ENCODE measurements around the gene MXI1. TPM values are rescaled to one million over a fixed set of nuclear protein-coding genes. Genes with fewer than 3 reads are reported as not detected.
A peak's percentile ranks its signal among the peaks of the same experiment; 100 is the strongest.

The MXI1 gene
- total and polyA plus RNA-seq, 2 experiments from 2014 or later = 5.1 to 8.5 TPM

DNA sequence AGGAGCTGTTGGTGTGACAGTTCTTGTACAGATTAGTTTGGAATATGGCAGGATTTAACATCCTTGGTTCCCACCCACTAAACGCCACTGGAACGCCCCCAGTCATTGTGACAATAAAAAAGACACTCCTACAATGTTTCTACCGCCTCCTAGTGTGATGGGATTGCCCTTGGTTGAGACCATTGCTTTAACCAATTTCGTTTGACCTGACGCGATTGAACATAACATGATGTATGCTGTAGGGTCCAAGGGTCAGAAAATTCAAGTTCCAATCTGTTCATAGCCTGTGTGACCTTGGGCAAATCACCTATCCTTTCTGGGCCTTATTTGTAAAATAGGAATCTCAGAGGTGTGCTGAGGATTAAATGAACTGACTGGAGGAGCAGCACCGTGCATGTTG is 12.5 kb downstream of the MXI1 start:
- Histone ChIP-seq H3F3A (replicated peaks; ENCODE audit: low read depth) (peaks cover 7% of the 10 kb centered on the region; the same call in 1 of the 2 replicates), H3K4me2 (no peak overlapping the region), H3K4me3 (no peak overlapping the region), H3K27ac (ENCODE audit: low read depth) (no peak overlapping the region), H3K36me3 (ENCODE audit: insufficient read depth) (no peaks in the 10 kb centered on the region), H3K4me1 (ENCODE audit: insufficient read depth) (peaks cover 18% of the 10 kb centered on the region), H4K20me1 (replicated peaks; ENCODE audit: insufficient read depth) (no peaks in the 10 kb centered on the region), H2AFZ (no peak overlapping the region), H3K27me3 (ENCODE audit: insufficient read depth) (peaks cover 46% of the 10 kb centered on the region), H3K79me2 (replicated peaks; ENCODE audit: insufficient read depth) (no peaks in the 10 kb centered on the region), H3K9me2 (ENCODE audit: insufficient read depth) (no peaks in the 10 kb centered on the region)
- no peaks in the 10 kb centered on the region; the same call in 2 of the 3 replicates for H3K36me3 Mint-ChIP-seq (ENCODE audit: low read depth)
- no peaks in the 10 kb centered on the region for H3K9me3 Mint-ChIP-seq
- H3K27me3 Mint-ChIP-seq (ENCODE audit: insufficient read depth, low read depth, poor library complexity) = peaks cover 26% of the 10 kb centered on the region
- no peak overlapping the region for H3K4me3 Mint-ChIP-seq
- TF ChIP-seq, protein P1, sequence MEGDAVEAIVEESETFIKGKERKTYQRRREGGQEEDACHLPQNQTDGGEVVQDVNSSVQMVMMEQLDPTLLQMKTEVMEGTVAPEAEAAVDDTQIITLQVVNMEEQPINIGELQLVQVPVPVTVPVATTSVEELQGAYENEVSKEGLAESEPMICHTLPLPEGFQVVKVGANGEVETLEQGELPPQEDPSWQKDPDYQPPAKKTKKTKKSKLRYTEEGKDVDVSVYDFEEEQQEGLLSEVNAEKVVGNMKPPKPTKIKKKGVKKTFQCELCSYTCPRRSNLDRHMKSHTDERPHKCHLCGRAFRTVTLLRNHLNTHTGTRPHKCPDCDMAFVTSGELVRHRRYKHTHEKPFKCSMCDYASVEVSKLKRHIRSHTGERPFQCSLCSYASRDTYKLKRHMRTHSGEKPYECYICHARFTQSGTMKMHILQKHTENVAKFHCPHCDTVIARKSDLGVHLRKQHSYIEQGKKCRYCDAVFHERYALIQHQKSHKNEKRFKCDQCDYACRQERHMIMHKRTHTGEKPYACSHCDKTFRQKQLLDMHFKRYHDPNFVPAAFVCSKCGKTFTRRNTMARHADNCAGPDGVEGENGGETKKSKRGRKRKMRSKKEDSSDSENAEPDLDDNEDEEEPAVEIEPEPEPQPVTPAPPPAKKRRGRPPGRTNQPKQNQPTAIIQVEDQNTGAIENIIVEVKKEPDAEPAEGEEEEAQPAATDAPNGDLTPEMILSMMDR (conservative IDR thresholded peaks at IDR 0.05; ENCODE audit: low read depth in 2 of 2) = peak; percentile 26 to 56; a peak in 3 of 4 replicates
- no peak for TF ChIP-seq EZH2phosphoT487 (IDR thresholded peaks at IDR 0.05; ENCODE audit: unreplicated experiment)
- TF ChIP-seq EZH2 (IDR thresholded peaks at IDR 0.05; ENCODE audit: low read depth, unreplicated experiment) = no peak
- TF ChIP-seq CREB1 (CRISPR knock-in tag; IDR thresholded peaks at IDR 0.05; ENCODE audit: low read depth) = no peak
- TF ChIP-seq JUNB (IDR thresholded peaks at IDR 0.05; ENCODE audit: unreplicated experiment) = no peak
- H3K27ac Mint-ChIP-seq = no peak overlapping the region
- ATAC-seq = no peak
- DNase-seq (ENCODE audit: low spot score) = no peak
- H3K4me1 Mint-ChIP-seq = peaks cover 44% of the 10 kb centered on the region

DNA sequence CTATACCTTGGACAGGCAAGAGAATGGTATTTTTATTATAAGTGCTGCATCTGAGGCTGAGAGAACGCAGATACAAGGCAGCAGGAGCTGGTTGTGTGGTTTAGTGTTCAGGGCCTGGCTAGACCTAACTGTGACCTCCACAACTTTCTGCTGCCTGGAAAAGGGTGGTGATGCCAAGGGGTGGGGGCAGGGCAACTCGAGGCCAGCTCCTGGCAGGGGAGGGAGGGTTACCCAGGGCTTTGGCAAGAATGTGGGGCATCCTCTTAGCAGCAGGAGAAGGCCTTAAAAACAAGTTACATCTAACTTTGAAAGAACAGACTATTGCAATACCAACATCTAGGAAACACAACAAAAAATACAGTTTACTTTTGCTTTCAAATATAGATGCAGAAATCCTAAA is 13.0 kb downstream of the MXI1 start:
- no peaks in the 10 kb centered on the region for H3K79me2 ChIP-seq (replicated peaks; ENCODE audit: insufficient read depth)
- H3K4me1 Mint-ChIP-seq = peaks cover 49% of the 10 kb centered on the region
- H3K4me2 ChIP-seq = no peak overlapping the region
- no peaks in the 10 kb centered on the region for H3K9me2 ChIP-seq (ENCODE audit: insufficient read depth)
- no peak overlapping the region for H2AFZ ChIP-seq
- no peaks in the 10 kb centered on the region for H3K36me3 ChIP-seq (ENCODE audit: insufficient read depth)
- no peaks in the 10 kb centered on the region for H4K20me1 ChIP-seq (replicated peaks; ENCODE audit: insufficient read depth)
- H3K9me3 Mint-ChIP-seq = no peaks in the 10 kb centered on the region; the same call in 2 of the 3 replicates
- H3K27me3 ChIP-seq (ENCODE audit: insufficient read depth) = peaks cover 44% of the 10 kb centered on the region
- H3K4me1 ChIP-seq (ENCODE audit: insufficient read depth) = peaks cover 23% of the 10 kb centered on the region
- H3K4me3 Mint-ChIP-seq = no peak overlapping the region
- H3K4me3 ChIP-seq = no peak overlapping the region
- peaks cover 7% of the 10 kb centered on the region; the same call in 1 of the 2 replicates for H3F3A ChIP-seq (replicated peaks; ENCODE audit: low read depth)
- H3K27me3 Mint-ChIP-seq (ENCODE audit: insufficient read depth, low read depth, poor library complexity) = peaks cover 26% of the 10 kb centered on the region
- no peaks in the 10 kb centered on the region; the same call in 2 of the 3 replicates for H3K36me3 Mint-ChIP-seq (ENCODE audit: low read depth)
- ATAC-seq (no peak), DNase-seq (ENCODE audit: low spot score) (no peak)
- no peak overlapping the region for H3K27ac Mint-ChIP-seq
- no peak overlapping the region for H3K27ac ChIP-seq (ENCODE audit: low read depth)
- no peak for TF ChIP-seq ETS1 (IDR thresholded peaks at IDR 0.05)
- TF ChIP-seq ZNF331 (CRISPR knock-in tag; IDR thresholded peaks at IDR 0.05; ENCODE audit: low read depth) = no peak
- TF ChIP-seq POLR2AphosphoS5 (IDR thresholded peaks at IDR 0.05; ENCODE audit: low read depth) = no peak
- no peak for TF ChIP-seq CREB1 (CRISPR knock-in tag; IDR thresholded peaks at IDR 0.05; ENCODE audit: low read depth)
- no peak for TF ChIP-seq EZH2phosphoT487 (IDR thresholded peaks at IDR 0.05; ENCODE audit: unreplicated experiment)
- no peak for TF ChIP-seq EZH2 (IDR thresholded peaks at IDR 0.05; ENCODE audit: low read depth, unreplicated experiment)
- no peak for TF ChIP-seq NANOG (IDR thresholded peaks at IDR 0.05; ENCODE audit: borderline replicate concordance)
- TF ChIP-seq STAT1 (IDR thresholded peaks at IDR 0.05; ENCODE audit: unreplicated experiment) = no peak
- TF ChIP-seq, protein P2, sequence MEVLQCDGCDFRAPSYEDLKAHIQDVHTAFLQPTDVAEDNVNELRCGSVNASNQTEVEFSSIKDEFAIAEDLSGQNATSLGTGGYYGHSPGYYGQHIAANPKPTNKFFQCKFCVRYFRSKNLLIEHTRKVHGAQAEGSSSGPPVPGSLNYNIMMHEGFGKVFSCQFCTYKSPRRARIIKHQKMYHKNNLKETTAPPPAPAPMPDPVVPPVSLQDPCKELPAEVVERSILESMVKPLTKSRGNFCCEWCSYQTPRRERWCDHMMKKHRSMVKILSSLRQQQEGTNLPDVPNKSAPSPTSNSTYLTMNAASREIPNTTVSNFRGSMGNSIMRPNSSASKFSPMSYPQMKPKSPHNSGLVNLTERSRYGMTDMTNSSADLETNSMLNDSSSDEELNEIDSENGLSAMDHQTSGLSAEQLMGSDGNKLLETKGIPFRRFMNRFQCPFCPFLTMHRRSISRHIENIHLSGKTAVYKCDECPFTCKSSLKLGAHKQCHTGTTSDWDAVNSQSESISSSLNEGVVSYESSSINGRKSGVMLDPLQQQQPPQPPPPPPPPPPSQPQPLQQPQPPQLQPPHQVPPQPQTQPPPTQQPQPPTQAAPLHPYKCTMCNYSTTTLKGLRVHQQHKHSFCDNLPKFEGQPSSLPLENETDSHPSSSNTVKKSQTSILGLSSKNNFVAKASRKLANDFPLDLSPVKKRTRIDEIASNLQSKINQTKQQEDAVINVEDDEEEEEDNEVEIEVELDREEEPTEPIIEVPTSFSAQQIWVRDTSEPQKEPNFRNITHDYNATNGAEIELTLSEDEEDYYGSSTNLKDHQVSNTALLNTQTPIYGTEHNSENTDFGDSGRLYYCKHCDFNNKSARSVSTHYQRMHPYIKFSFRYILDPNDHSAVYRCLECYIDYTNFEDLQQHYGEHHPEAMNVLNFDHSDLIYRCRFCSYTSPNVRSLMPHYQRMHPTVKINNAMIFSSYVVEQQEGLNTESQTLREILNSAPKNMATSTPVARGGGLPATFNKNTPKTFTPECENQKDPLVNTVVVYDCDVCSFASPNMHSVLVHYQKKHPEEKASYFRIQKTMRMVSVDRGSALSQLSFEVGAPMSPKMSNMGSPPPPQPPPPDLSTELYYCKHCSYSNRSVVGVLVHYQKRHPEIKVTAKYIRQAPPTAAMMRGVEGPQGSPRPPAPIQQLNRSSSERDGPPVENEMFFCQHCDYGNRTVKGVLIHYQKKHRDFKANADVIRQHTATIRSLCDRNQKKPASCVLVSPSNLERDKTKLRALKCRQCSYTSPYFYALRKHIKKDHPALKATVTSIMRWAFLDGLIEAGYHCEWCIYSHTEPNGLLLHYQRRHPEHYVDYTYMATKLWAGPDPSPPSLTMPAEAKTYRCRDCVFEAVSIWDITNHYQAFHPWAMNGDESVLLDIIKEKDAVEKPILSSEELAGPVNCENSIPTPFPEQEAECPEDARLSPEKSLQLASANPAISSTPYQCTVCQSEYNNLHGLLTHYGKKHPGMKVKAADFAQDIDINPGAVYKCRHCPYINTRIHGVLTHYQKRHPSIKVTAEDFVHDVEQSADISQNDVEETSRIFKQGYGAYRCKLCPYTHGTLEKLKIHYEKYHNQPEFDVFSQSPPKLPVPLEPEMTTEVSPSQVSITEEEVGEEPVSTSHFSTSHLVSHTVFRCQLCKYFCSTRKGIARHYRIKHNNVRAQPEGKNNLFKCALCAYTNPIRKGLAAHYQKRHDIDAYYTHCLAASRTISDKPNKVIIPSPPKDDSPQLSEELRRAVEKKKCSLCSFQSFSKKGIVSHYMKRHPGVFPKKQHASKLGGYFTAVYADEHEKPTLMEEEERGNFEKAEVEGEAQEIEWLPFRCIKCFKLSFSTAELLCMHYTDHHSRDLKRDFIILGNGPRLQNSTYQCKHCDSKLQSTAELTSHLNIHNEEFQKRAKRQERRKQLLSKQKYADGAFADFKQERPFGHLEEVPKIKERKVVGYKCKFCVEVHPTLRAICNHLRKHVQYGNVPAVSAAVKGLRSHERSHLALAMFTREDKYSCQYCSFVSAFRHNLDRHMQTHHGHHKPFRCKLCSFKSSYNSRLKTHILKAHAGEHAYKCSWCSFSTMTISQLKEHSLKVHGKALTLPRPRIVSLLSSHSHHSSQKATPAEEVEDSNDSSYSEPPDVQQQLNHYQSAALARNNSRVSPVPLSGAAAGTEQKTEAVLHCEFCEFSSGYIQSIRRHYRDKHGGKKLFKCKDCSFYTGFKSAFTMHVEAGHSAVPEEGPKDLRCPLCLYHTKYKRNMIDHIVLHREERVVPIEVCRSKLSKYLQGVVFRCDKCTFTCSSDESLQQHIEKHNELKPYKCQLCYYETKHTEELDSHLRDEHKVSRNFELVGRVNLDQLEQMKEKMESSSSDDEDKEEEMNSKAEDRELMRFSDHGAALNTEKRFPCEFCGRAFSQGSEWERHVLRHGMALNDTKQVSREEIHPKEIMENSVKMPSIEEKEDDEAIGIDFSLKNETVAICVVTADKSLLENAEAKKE (CRISPR knock-in tag; IDR thresholded peaks at IDR 0.05) = no peak

All from GM23338 (cell line).